ENCODE results near the gene TNFRSF1A. TPM values are rescaled to one million over a fixed set of nuclear protein-coding genes. Genes with fewer than 3 reads are reported as not detected.

The TNFRSF1A gene
- total RNA-seq, 2 donors from 2014 or later = 62.9 to 176 TPM

GRCh38 chr12:6334359-6334758 lies 7.5 kb downstream of the TNFRSF1A start:
- H3K27ac ChIP-seq = peak overlapping the region; percentile 98
- H3K4me1 ChIP-seq = peaks cover 0 to 71% of the 10 kb centered on the region in 2 donors
- no peak overlapping the region for H3K4me3 ChIP-seq
- H3K36me3 ChIP-seq = peaks cover 58% of the 10 kb centered on the region
- TF ChIP-seq CTCF (IDR thresholded peaks at IDR 0.05) = no peak
- DNase-seq (ENCODE audit: low spot score) = no peak
- H3K9me3 ChIP-seq = no peaks in the 10 kb centered on the region
- no peaks in the 10 kb centered on the region for H3K27me3 ChIP-seq

GRCh38 chr12:6333566-6333965 lies 8.3 kb downstream of the TNFRSF1A start:
- Histone ChIP-seq H3K27ac (peak overlapping the region in 1 of 2 donors; percentile 98), H3K4me1 (peaks cover 0 to 63% of the 10 kb centered on the region in 2 donors), H3K27me3 (no peaks in the 10 kb centered on the region), H3K4me3 (no peak overlapping the region), H3K9me3 (no peaks in the 10 kb centered on the region), H3K36me3 (peaks cover 66% of the 10 kb centered on the region)
- no peak for TF ChIP-seq CTCF (IDR thresholded peaks at IDR 0.05)
- DNase-seq (ENCODE audit: low spot score) = no peak

GRCh38 chr12:6333029-6333428 lies 8.8 kb downstream of the TNFRSF1A start:
- peak overlapping the region in 1 of 2 donors; percentile 11 for H3K27ac ChIP-seq
- no peaks in the 10 kb centered on the region for H3K9me3 ChIP-seq
- peaks cover 71% of the 10 kb centered on the region for H3K36me3 ChIP-seq
- peaks cover 0 to 59% of the 10 kb centered on the region in 2 donors for H3K4me1 ChIP-seq
- no peak overlapping the region for H3K4me3 ChIP-seq
- TF ChIP-seq CTCF (IDR thresholded peaks at IDR 0.05) = no peak
- DNase-seq (ENCODE audit: low spot score) = no peak
- H3K27me3 ChIP-seq = no peaks in the 10 kb centered on the region

GRCh38 chr12:6332459-6332858 lies 9.4 kb downstream of the TNFRSF1A start:
- TF ChIP-seq CTCF (IDR thresholded peaks at IDR 0.05) = no peak
- Histone ChIP-seq H3K4me1 (peaks cover 0 to 59% of the 10 kb centered on the region in 2 donors), H3K27me3 (no peaks in the 10 kb centered on the region), H3K9me3 (no peaks in the 10 kb centered on the region), H3K4me3 (no peak overlapping the region), H3K36me3 (peaks cover 68% of the 10 kb centered on the region), H3K27ac (peak overlapping the region in 1 of 2 donors; percentile 11)
- no peak for DNase-seq (ENCODE audit: low spot score)

GRCh38 chr12:6330999-6331714 lies 10.7 kb downstream of the TNFRSF1A start:
- no peak for TF ChIP-seq CTCF (IDR thresholded peaks at IDR 0.05)
- H3K36me3 ChIP-seq = peaks cover 68% of the 10 kb centered on the region
- no peak overlapping the region for H3K4me3 ChIP-seq
- no peak overlapping the region for H3K27ac ChIP-seq
- no peak for DNase-seq (ENCODE audit: low spot score)
- H3K9me3 ChIP-seq = no peaks in the 10 kb centered on the region
- H3K27me3 ChIP-seq = no peaks in the 10 kb centered on the region
- peaks cover 0 to 59% of the 10 kb centered on the region in 2 donors for H3K4me1 ChIP-seq

- Histone ChIP-seq H3K27me3 (no peaks in the 10 kb centered on the region), H3K4me1 (peaks cover 0 to 59% of the 10 kb centered on the region in 2 donors), H3K36me3 (peaks cover 68% of the 10 kb centered on the region), H3K27ac (peak overlapping the region in 1 of 2 donors; percentile 42), H3K4me3 (no peak overlapping the region), H3K9me3 (no peaks in the 10 kb centered on the region)
- TF ChIP-seq CTCF (IDR thresholded peaks at IDR 0.05) = no peak
- no peak for DNase-seq (ENCODE audit: low spot score)
Observed at GRCh38 chr12:6330192-6330591, 11.7 kb downstream of the TNFRSF1A start.
